Measurements from ENCODE around the gene ZNF420. TPM values are rescaled to one million over a fixed set of nuclear protein-coding genes. Genes with fewer than 3 reads are reported as not detected.

The ZNF420 gene
- 7.6 TPM for total RNA-seq (2013)
- polyA plus RNA-seq = 1 to 10 TPM; 1.4 to 2.5 (median 1.8) TPM
- 2.7 and 4.2 TPM in 2 replicates for polyA minus RNA-seq
- 0.23 to 4.3 (median 1.8) reads per million in 11 experiments for total RNA-seq

GRCh38 chr19:37077934-37078716 lies at the start of gene ZNF420:
ZNF420 (plus strand) TSS chr19:37078433; CDS start chr19:37089119, 10,686 bp downstream.
- Histone ChIP-seq H3K27ac (ENCODE audit: low read depth in 1 of 2, low read length in 2 of 2) (peak within 1 kb of the TSS; percentile 40 to 75), H3K4me1 (ENCODE audit: control insufficient read depth in 1 of 2, insufficient read depth in 2 of 2, low read length in 2 of 2) (peaks cover 16 to 19% of the 10 kb centered on the region in 2 donors), H4K20me1 (ENCODE audit: insufficient read depth, low read length) (no peaks in the 10 kb centered on the region), H3K27me3 (ENCODE audit: control insufficient read depth in 2 of 2, insufficient read depth in 2 of 2, low read length in 2 of 2) (no peaks in the 10 kb centered on the region), H3K4me2 (replicated peaks; ENCODE audit: extremely low read depth, low read length, poor library complexity, severe bottlenecking) (peak within 1 kb of the TSS; percentile 91), H3K4me3 (replicated peaks in 1 of 3; ENCODE audit: low read depth in 2 of 3, low read length in 3 of 3) (peak within 1 kb of the TSS; percentile 57 to 94 (median 89)), H3K9me3 (replicated peaks in 1 of 2; ENCODE audit: control insufficient read depth in 1 of 2, insufficient read depth in 1 of 2, low read length in 2 of 2) (peaks cover 27 to 33% of the 10 kb centered on the region in 2 donors), H2AFZ (ENCODE audit: insufficient read depth, low read depth, low read length, poor library complexity, severe bottlenecking) (peak within 1 kb of the TSS; percentile 100), H3K79me2 (ENCODE audit: insufficient read depth, low read length) (peaks cover 16% of the 10 kb centered on the region), H3K36me3 (replicated peaks in 1 of 2; ENCODE audit: control insufficient read depth in 1 of 2, insufficient read depth in 2 of 2, low read length in 2 of 2) (peaks cover 0 to 12% of the 10 kb centered on the region in 2 donors), H3K9ac (ENCODE audit: insufficient read depth, low read length, poor library complexity, severe bottlenecking) (peak within 1 kb of the TSS; percentile 75)
- intact Hi-C loops (cut with micrococcal nuclease) = loop anchor here (2.0 to 10.0 kb wide), 6 partner anchors 94 to 391 kb away; partner anchors contain the start of genes ZNF585A (in 2 of the 2), ZNF585B (in 2 of the 2), ZNF383 (in 1 of the 2) and ZNF567 (in 1 of the 2)
- no peak for TF ChIP-seq CTCF (IDR thresholded peaks at IDR 0.05)
- H3K27ac Mint-ChIP-seq = peak within 1 kb of the TSS; percentile 62 to 96 (median 85)
- under 1% methylated on average over 61 of the region's 61 CpGs for WGBS (ENCODE audit: insufficient coverage)
- H3K36me3 Mint-ChIP-seq = peaks cover 8 to 17% of the 10 kb centered on the region in 2 donors
- DNase-seq = peak; percentile 82 to 90 (median 85)
- peaks cover 22 to 58% (median 45%) of the 10 kb centered on the region in 7 donors for H3K9me3 Mint-ChIP-seq
- peaks cover 20% of the 10 kb centered on the region for H3K4me1 Mint-ChIP-seq
- H3K27me3 Mint-ChIP-seq (ENCODE audit: low read depth in 3 of 3) = peaks cover 0 to 5% (median 0%) of the 10 kb centered on the region in 3 donors
- H3K4me3 Mint-ChIP-seq = peak within 1 kb of the TSS; percentile 99 to 100

GRCh38 chr19:37045140-37045539 lies 33.1 kb upstream of the ZNF420 start:
- no peak overlapping the region for H2AFZ ChIP-seq (ENCODE audit: insufficient read depth, low read depth, low read length, poor library complexity, severe bottlenecking)
- H3K9me3 ChIP-seq (replicated peaks in 1 of 2; ENCODE audit: control insufficient read depth in 1 of 2, insufficient read depth in 1 of 2, low read length in 2 of 2) = peaks cover 30 to 65% of the 10 kb centered on the region in 2 donors
- no peaks in the 10 kb centered on the region for H3K79me2 ChIP-seq (ENCODE audit: insufficient read depth, low read length)
- H3K4me2 ChIP-seq (replicated peaks; ENCODE audit: extremely low read depth, low read length, poor library complexity, severe bottlenecking) = no peak overlapping the region
- Mint-ChIP-seq H3K4me3 (no peak overlapping the region), H3K36me3 (no peaks in the 10 kb centered on the region), H3K4me1 (no peaks in the 10 kb centered on the region), H3K27ac (no peak overlapping the region), H3K27me3 (ENCODE audit: low read depth in 3 of 3) (no peaks in the 10 kb centered on the region), H3K9me3 (peaks cover 9 to 56% (median 47%) of the 10 kb centered on the region in 7 donors)
- no peaks in the 10 kb centered on the region for H3K4me1 ChIP-seq (ENCODE audit: control insufficient read depth in 1 of 2, insufficient read depth in 2 of 2, low read length in 2 of 2)
- no peak overlapping the region for H3K27ac ChIP-seq (ENCODE audit: low read depth in 1 of 2, low read length in 2 of 2)
- no peak for TF ChIP-seq CTCF (IDR thresholded peaks at IDR 0.05)
- no peaks in the 10 kb centered on the region for H3K36me3 ChIP-seq (replicated peaks in 1 of 2; ENCODE audit: control insufficient read depth in 1 of 2, insufficient read depth in 2 of 2, low read length in 2 of 2)
- WGBS (ENCODE audit: insufficient coverage) = 70% methylated on average over 1 of the region's 1 CpG
- no peaks in the 10 kb centered on the region for H3K27me3 ChIP-seq (ENCODE audit: control insufficient read depth in 2 of 2, insufficient read depth in 2 of 2, low read length in 2 of 2)
- intact Hi-C loops (cut with micrococcal nuclease) = no loop called here
- no peak for DNase-seq
- no peaks in the 10 kb centered on the region for H4K20me1 ChIP-seq (ENCODE audit: insufficient read depth, low read length)
- no peak overlapping the region for H3K9ac ChIP-seq (ENCODE audit: insufficient read depth, low read length, poor library complexity, severe bottlenecking)
- no peak overlapping the region for H3K4me3 ChIP-seq (replicated peaks in 1 of 3; ENCODE audit: low read depth in 2 of 3, low read length in 3 of 3)
